Mononuclear cell (primary cell): ENCODE data around the gene RASGRF1. TPM values are rescaled to one million over a fixed set of nuclear protein-coding genes. Genes with fewer than 3 reads are reported as not detected.

Experiments used
- H3K27me3 ChIP-seq: 2 replicates; pipeline ENCODE4 v1.6.0; 2011; ENCODE audit warnings: low read length, control low read depth; ENCODE audit not compliant: insufficient read depth
- H3K4me1 ChIP-seq: 2 replicates; pipeline ENCODE4 v1.5.1; 2011; ENCODE audit warnings: mild to moderate bottlenecking, low read length, control low read depth; ENCODE audit not compliant: insufficient read depth
- H3K4me3 ChIP-seq: 2 replicates; pipeline ENCODE4 v1.5.1; 2011; ENCODE audit warnings: mild to moderate bottlenecking, low read length, moderate library complexity
- H3K9me3 ChIP-seq: 2 replicates; pipeline ENCODE4 v1.5.1; 2011; ENCODE audit warnings: low read depth, mild to moderate bottlenecking, control low read depth, low read length
- total RNA-seq: library from RNA; depleted of rRNA; stranded (reverse); fragments of >200 nt; gene quantifications from one replicate; pipeline ENCODE4 v1.2.3, GENCODE V29; 2012

Gene RASGRF1
- total RNA-seq, 1 donor = not detected

GRCh38 chr15:78969687-78970349 lies 120.8 kb downstream of the RASGRF1 start:
- Histone ChIP-seq H3K9me3 (no peaks in the 10 kb centered on the region), H3K4me3 (no peak overlapping the region), H3K27me3 (no peaks in the 10 kb centered on the region), H3K4me1 (no peaks in the 10 kb centered on the region)

- H3K27me3 ChIP-seq = no peaks in the 10 kb centered on the region
Observed at GRCh38 chr15:78968539-78969271, 121.9 kb downstream of the RASGRF1 start.

GRCh38 chr15:78968114-78968513 lies 122.5 kb downstream of the RASGRF1 start:
- Histone ChIP-seq H3K4me3 (no peak overlapping the region), H3K27me3 (no peaks in the 10 kb centered on the region), H3K4me1 (no peaks in the 10 kb centered on the region), H3K9me3 (no peaks in the 10 kb centered on the region)

More at GRCh38 chr15:78968539-78969271, 121.9 kb downstream of the RASGRF1 start:
- Histone ChIP-seq H3K4me3 (no peak overlapping the region), H3K9me3 (no peaks in the 10 kb centered on the region), H3K4me1 (no peaks in the 10 kb centered on the region)

- Histone ChIP-seq H3K27me3 (no peaks in the 10 kb centered on the region), H3K4me3 (no peak overlapping the region), H3K4me1 (no peaks in the 10 kb centered on the region), H3K9me3 (no peaks in the 10 kb centered on the region)
Observed at GRCh38 chr15:78960308-78960707, 130.3 kb downstream of the RASGRF1 start.

GRCh38 chr15:78959360-78959759 lies 131.2 kb downstream of the RASGRF1 start:
- no peaks in the 10 kb centered on the region for H3K4me1 ChIP-seq
- no peaks in the 10 kb centered on the region for H3K27me3 ChIP-seq
- no peak overlapping the region for H3K4me3 ChIP-seq
- no peaks in the 10 kb centered on the region for H3K9me3 ChIP-seq

GRCh38 chr15:78957416-78958093 lies 133.0 kb downstream of the RASGRF1 start:
- Histone ChIP-seq H3K9me3 (no peaks in the 10 kb centered on the region), H3K4me1 (no peaks in the 10 kb centered on the region), H3K4me3 (no peak overlapping the region), H3K27me3 (no peaks in the 10 kb centered on the region)

- peaks cover under 1% of the 10 kb centered on the region for H3K4me1 ChIP-seq
- no peak overlapping the region for H3K4me3 ChIP-seq
- no peaks in the 10 kb centered on the region for H3K27me3 ChIP-seq
- no peaks in the 10 kb centered on the region for H3K9me3 ChIP-seq
Observed at GRCh38 chr15:78956937-78957336, 133.6 kb downstream of the RASGRF1 start.

GRCh38 chr15:78955355-78955754 lies 135.2 kb downstream of the RASGRF1 start:
- peaks cover 12% of the 10 kb centered on the region for H3K4me1 ChIP-seq
- no peaks in the 10 kb centered on the region for H3K27me3 ChIP-seq
- H3K4me3 ChIP-seq = no peak overlapping the region

GRCh38 chr15:78951841-78952238 lies 138.7 kb downstream of the RASGRF1 start:
- no peaks in the 10 kb centered on the region for H3K9me3 ChIP-seq
- H3K27me3 ChIP-seq = no peaks in the 10 kb centered on the region
- H3K4me1 ChIP-seq = peaks cover 12% of the 10 kb centered on the region
- no peak overlapping the region for H3K4me3 ChIP-seq

More at GRCh38 chr15:78955355-78955754, 135.2 kb downstream of the RASGRF1 start:
- no peaks in the 10 kb centered on the region for H3K9me3 ChIP-seq

- no peak overlapping the region for H3K4me3 ChIP-seq
- no peaks in the 10 kb centered on the region for H3K9me3 ChIP-seq
- H3K27me3 ChIP-seq = no peaks in the 10 kb centered on the region
- peaks cover 12% of the 10 kb centered on the region for H3K4me1 ChIP-seq
Observed at GRCh38 chr15:78950902-78951840, 139.4 kb downstream of the RASGRF1 start.

GRCh38 chr15:78950343-78950742 lies 140.2 kb downstream of the RASGRF1 start:
- Histone ChIP-seq H3K9me3 (no peaks in the 10 kb centered on the region), H3K27me3 (no peaks in the 10 kb centered on the region), H3K4me1 (peaks cover 12% of the 10 kb centered on the region), H3K4me3 (no peak overlapping the region)

GRCh38 chr15:78949461-78949860 lies 141.1 kb downstream of the RASGRF1 start:
- no peak overlapping the region for H3K4me3 ChIP-seq
- H3K27me3 ChIP-seq = no peaks in the 10 kb centered on the region

GRCh38 chr15:78947506-78947905 lies 143.1 kb downstream of the RASGRF1 start:
- Histone ChIP-seq H3K9me3 (no peaks in the 10 kb centered on the region), H3K4me1 (peaks cover 33% of the 10 kb centered on the region), H3K27me3 (no peaks in the 10 kb centered on the region), H3K4me3 (no peak overlapping the region)

More at GRCh38 chr15:78949461-78949860, 141.1 kb downstream of the RASGRF1 start:
- Histone ChIP-seq H3K9me3 (no peaks in the 10 kb centered on the region), H3K4me1 (peaks cover 14% of the 10 kb centered on the region)

GRCh38 chr15:78946493-78946892 lies 144.1 kb downstream of the RASGRF1 start:
- Histone ChIP-seq H3K4me1 (peaks cover 32% of the 10 kb centered on the region), H3K27me3 (no peaks in the 10 kb centered on the region), H3K4me3 (no peak overlapping the region), H3K9me3 (no peaks in the 10 kb centered on the region)
